ENCODE data around the gene SMIM3.

Gene SMIM3

DNA sequence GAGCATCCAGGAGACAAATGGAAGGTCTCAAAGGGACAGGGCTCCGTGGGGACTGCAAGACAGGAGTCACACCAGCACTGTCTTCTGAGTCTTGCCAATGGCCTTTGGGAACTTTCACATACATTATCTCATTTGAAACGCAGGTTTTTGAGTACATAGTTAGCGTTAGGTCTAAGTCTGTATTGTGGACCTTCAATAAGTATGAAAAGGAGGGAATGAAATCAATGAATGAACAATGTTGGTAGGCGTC lies 19.3 kb upstream of the SMIM3 start:
- DNase-seq (ENCODE audit: extremely low read depth, low read depth): no peak
- TF ChIP-seq CTCF (IDR thresholded peaks at IDR 0.05; ENCODE audit: low read depth, low read length): no peak

- TF ChIP-seq CTCF (IDR thresholded peaks at IDR 0.05; ENCODE audit: low read depth, low read length): no peak
- no peak for DNase-seq (ENCODE audit: extremely low read depth, low read depth)
These were observed 16.3 kb upstream of the SMIM3 start for GRCh38 chr5:150762211-150762610.

- no peak for DNase-seq (ENCODE audit: extremely low read depth, low read depth)
These were observed 15.4 kb upstream of the SMIM3 start for GRCh38 chr5:150763023-150763769.

GRCh38 chr5:150764530-150764929 lies 14.0 kb upstream of the SMIM3 start:
- no peak for TF ChIP-seq CTCF (IDR thresholded peaks at IDR 0.05; ENCODE audit: low read depth, low read length)
- no peak for DNase-seq (ENCODE audit: extremely low read depth, low read depth)

More at GRCh38 chr5:150763023-150763769, 15.4 kb upstream of the SMIM3 start:
- TF ChIP-seq CTCF (IDR thresholded peaks at IDR 0.05; ENCODE audit: low read depth, low read length): no peak

DNA sequence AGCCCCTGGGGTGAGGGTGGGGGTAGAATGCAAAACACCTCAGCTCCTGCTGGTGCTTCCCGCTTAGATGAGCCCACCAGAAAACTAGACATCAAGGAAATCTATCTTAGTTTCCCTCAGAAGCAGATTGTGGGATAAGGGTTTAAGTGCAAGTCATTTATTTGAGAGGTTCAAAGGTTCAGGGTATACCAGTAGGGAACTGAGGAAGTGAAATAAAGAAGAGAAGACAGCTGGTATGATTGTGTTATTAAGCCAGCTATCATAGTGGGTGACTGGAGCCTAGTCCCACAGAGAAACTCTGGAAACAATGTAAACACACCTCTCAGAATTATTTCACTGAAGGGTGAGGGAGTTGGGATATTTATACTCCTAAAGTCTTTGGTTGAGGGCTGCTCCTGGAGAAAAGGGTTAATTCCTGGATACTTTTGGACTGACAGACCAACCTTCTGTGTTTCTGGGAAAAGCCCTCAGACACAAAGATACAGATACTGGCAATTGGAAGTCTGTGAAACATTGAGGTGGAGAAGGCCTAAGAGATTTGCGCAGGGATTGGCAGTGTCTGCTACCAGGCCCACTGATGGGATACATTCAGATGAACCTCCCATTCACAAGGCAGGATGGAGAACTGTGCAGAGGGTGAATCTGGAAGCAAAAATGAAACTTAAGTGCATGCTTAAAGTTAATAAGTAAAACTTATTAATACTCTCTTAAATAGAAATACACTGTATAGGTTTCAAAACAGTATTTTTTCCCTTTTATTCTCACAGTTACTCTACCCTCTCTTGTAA lies 13.4 kb upstream of the SMIM3 start:
- no peak for TF ChIP-seq CTCF (IDR thresholded peaks at IDR 0.05; ENCODE audit: low read depth, low read length)
- DNase-seq (ENCODE audit: extremely low read depth, low read depth): no peak

- no peak for TF ChIP-seq CTCF (IDR thresholded peaks at IDR 0.05; ENCODE audit: low read depth, low read length)
- no peak for DNase-seq (ENCODE audit: extremely low read depth, low read depth)
These were observed 12.8 kb upstream of the SMIM3 start for GRCh38 chr5:150765799-150766169.

- TF ChIP-seq CTCF (IDR thresholded peaks at IDR 0.05; ENCODE audit: low read depth, low read length): no peak
- no peak for DNase-seq (ENCODE audit: extremely low read depth, low read depth)
These were observed 12.3 kb upstream of the SMIM3 start for GRCh38 chr5:150766251-150766650.
